ENCODE measurements around the gene RAF1.

DNA sequence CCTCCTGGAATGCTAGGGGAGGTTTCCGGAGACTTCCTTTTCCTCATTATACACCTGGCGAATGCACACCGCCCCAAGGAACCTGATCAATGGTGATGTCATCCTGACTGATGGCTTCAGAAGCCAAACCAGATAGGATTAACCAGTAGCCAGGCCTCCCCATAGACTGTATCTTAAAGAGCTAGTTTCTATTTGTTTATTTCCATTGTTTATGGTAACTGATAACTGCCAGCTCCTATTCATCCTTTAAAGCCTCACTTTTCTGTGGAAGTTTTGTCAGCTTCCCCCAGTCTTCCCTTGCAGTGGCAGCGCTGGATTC, 118.5 kb downstream of the RAF1 start, which contains the start of gene MKRN2OS:
- TF ChIP-seq, protein P1, sequence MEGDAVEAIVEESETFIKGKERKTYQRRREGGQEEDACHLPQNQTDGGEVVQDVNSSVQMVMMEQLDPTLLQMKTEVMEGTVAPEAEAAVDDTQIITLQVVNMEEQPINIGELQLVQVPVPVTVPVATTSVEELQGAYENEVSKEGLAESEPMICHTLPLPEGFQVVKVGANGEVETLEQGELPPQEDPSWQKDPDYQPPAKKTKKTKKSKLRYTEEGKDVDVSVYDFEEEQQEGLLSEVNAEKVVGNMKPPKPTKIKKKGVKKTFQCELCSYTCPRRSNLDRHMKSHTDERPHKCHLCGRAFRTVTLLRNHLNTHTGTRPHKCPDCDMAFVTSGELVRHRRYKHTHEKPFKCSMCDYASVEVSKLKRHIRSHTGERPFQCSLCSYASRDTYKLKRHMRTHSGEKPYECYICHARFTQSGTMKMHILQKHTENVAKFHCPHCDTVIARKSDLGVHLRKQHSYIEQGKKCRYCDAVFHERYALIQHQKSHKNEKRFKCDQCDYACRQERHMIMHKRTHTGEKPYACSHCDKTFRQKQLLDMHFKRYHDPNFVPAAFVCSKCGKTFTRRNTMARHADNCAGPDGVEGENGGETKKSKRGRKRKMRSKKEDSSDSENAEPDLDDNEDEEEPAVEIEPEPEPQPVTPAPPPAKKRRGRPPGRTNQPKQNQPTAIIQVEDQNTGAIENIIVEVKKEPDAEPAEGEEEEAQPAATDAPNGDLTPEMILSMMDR (conservative IDR thresholded peaks at IDR 0.05; ENCODE audit: low read depth, low read length), result no peak
- TF ChIP-seq EZH2 (IDR thresholded peaks at IDR 0.05; ENCODE audit: borderline replicate concordance, low read depth, low read length, poor library complexity, severe bottlenecking), result no peak

All from A673 (cell line).